Activated T-helper 17 cell treated with anti-CD3 and anti-CD28 coated beads, Interleukin-2, amount 50 U/mL, for 72 hours (primary cell): ENCODE results near the gene COL25A1. TPM values are rescaled to one million over a fixed set of nuclear protein-coding genes. Genes with fewer than 3 reads are reported as not detected.
"Not testable (repeated sequence)": the region's sequence is repeated elsewhere in the genome, so short reads cannot be mapped to it uniquely, and the experiment has no call there.

Experiments
- ATAC-seq: fragments of 150-1000 bp; cut with Tn5 transposase; replicated peaks from 2 replicates; pipeline ENCODE4 v1.10.0; 2021; ENCODE audit warnings: mild to moderate bottlenecking, moderate library complexity
- H3K27ac Mint-ChIP-seq: one replicate; pipeline ENCODE4 v1.8.0; 2022; ENCODE audit warnings: mixed read lengths
- H3K27me3 Mint-ChIP-seq: one replicate; pipeline ENCODE4 v1.8.0; 2022; ENCODE audit warnings: mixed read lengths
- H3K36me3 Mint-ChIP-seq: one replicate; pipeline ENCODE4 v1.8.0; 2022; ENCODE audit warnings: low read depth, mild to moderate bottlenecking, mixed read lengths
- H3K4me1 Mint-ChIP-seq: one replicate; pipeline ENCODE4 v1.8.0; 2022; ENCODE audit warnings: mixed read lengths
- H3K4me3 Mint-ChIP-seq: one replicate; pipeline ENCODE4 v1.8.0; 2022; ENCODE audit warnings: mild to moderate bottlenecking, mixed read lengths
- H3K9me3 Mint-ChIP-seq: one replicate; pipeline ENCODE4 v1.8.0; 2022; ENCODE audit warnings: mixed read lengths
- total RNA-seq, 2 donors: library from RNA; stranded (reverse); gene quantifications; one replicate each; pipeline ENCODE4 v1.2.3, GENCODE V29; 2022

COL25A1 gene
- total RNA-seq, 2 donors from 2014 or later: 0.08 TPM; not detected in 1

DNA sequence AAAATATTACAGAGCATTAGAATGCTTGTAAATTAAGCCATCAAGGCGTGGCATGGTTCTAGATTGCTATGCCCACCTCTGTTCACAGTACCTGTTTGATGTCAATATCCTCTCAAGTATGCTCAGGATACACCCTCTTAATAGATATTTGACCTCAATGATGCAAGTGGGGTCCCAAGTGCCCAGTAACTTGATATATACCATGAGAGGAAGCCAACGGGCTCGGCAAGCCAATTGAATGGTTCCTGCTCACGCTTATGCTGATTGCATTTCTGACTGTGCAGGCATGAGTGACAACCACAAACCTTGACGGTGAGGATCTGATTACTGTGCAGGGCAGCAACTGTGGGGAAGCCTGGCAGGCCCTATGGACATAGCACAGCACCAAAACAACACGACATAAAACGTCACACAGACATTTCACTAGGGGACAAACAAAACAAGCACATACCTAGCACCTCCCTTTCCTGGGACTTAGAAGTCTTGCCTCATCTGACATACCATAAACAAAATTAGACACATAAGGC is 360.5 kb downstream of the COL25A1 start:
- Mint-ChIP-seq H3K4me3 (no peak overlapping the region), H3K9me3 (no peaks in the 10 kb centered on the region), H3K27ac (no peak overlapping the region), H3K27me3 (peaks cover 5% of the 10 kb centered on the region), H3K36me3 (no peaks in the 10 kb centered on the region), H3K4me1 (no peaks in the 10 kb centered on the region)
- no peak for ATAC-seq

DNA sequence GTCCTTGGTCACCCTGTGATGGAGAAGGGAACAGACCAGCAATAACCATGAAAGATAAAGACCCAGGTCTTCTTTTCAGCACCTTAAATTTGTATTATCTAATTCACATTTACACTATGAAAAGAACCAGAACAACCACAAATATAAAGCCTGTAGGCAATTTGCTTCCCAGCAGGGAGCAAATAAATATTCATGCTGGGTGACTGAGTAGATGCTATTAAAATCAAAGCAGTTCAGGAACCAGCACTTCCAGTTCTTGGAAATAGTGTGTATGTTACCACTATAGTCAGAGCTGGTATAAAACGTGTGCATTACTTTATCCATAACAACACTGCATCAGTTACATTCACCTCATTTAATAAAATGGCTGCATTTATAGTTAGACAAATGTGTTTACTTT is 361.8 kb downstream of the COL25A1 start:
- Mint-ChIP-seq H3K4me1 (no peaks in the 10 kb centered on the region), H3K4me3 (no peak overlapping the region), H3K9me3 (no peaks in the 10 kb centered on the region), H3K36me3 (no peaks in the 10 kb centered on the region), H3K27ac (no peak overlapping the region), H3K27me3 (peaks cover 5% of the 10 kb centered on the region)
- no peak for ATAC-seq

DNA sequence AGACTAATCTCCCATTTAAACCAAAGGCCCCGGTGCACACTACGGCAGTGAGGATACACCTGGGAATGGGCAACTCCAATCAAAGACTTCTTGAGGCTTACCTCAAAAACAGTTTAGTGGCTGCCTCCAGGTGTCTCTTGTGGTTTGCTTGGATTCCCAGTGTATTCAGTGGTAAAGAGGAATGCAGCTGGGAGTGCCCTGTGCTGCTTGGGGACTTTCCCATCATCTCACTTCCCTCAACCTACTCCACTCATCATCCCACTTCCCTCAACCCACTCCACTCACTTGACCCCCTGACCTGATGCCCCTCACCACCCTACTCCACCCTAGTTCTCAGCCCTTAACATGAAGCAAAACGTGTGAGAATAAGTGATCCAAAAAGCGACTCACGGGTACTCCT is 362.3 kb downstream of the COL25A1 start:
- no peaks in the 10 kb centered on the region for H3K36me3 Mint-ChIP-seq
- H3K4me3 Mint-ChIP-seq: no peak overlapping the region

DNA sequence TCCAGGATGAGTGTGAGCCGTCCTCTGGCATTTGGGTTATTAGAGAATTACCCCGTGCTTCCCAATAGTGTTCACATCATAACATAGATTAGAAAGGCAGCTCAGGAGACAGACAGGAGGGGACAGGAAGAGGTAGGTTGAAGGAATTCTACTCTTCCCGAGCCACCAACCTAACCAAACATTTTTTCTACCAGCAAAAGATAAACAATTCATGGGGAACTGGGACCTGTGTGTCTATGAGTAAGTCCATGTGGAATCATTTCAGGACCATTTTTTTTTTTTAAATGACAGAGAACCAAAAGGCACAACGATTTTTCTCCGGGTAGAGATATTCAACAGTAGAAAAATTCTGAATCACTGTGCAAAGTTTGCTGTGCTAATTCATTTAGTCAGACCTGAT is 365.4 kb downstream of the COL25A1 start:
- Mint-ChIP-seq H3K27me3 (peaks cover 2% of the 10 kb centered on the region), H3K9me3 (no peaks in the 10 kb centered on the region), H3K4me1 (no peaks in the 10 kb centered on the region), H3K27ac (no peak overlapping the region), H3K36me3 (no peaks in the 10 kb centered on the region), H3K4me3 (no peak overlapping the region)
- no peak for ATAC-seq

More for the DNA sequence above, 362.3 kb downstream of the COL25A1 start:
- no peak for ATAC-seq
- no peak overlapping the region for H3K27ac Mint-ChIP-seq
- H3K4me1 Mint-ChIP-seq: no peaks in the 10 kb centered on the region
- no peaks in the 10 kb centered on the region for H3K9me3 Mint-ChIP-seq
- peaks cover 5% of the 10 kb centered on the region for H3K27me3 Mint-ChIP-seq

DNA sequence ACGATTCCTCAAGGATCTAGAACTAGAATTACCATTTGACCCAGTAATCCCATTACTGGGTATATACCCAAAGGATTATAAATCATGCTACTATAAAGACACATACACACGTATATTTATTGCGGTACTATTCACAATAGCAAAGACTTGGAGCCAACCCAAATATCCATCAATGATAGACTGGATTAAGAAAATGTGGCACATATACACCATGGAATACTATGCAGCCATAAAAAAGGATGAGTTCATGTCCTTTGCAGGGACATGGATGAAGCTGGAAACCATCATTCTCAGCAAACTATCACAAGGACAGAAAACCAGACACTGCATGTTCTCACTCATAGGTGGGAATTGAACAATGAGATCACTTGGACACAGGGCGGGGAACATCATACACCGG is 368.5 kb downstream of the COL25A1 start:
- not testable (repeated sequence) for H3K27me3 Mint-ChIP-seq, H3K9me3 Mint-ChIP-seq, H3K4me3 Mint-ChIP-seq, ATAC-seq, H3K27ac Mint-ChIP-seq, H3K36me3 Mint-ChIP-seq, H3K4me1 Mint-ChIP-seq

DNA sequence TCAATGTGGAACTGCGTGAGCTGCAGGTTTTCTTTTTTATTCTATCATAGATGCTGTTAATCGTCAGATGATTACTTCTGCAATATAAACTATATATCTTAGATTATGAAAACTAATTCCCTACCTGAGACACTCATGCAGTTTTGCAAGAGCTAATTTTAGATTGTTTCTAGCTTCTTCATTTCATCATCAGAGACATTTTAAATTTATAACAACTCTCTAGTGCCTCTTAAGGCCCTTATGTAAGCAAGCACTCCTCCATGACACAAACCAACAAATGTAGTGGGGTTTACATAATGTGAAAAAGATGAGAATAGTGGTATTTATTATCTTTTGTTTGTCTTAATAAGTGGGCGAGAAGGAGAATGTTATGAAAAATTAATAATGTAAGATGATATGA is 369.4 kb downstream of the COL25A1 start:
- Mint-ChIP-seq H3K9me3 (no peaks in the 10 kb centered on the region), H3K27me3 (peaks cover 6% of the 10 kb centered on the region), H3K27ac (no peak overlapping the region), H3K4me1 (no peaks in the 10 kb centered on the region), H3K36me3 (no peaks in the 10 kb centered on the region), H3K4me3 (no peak overlapping the region)
- no peak for ATAC-seq

DNA sequence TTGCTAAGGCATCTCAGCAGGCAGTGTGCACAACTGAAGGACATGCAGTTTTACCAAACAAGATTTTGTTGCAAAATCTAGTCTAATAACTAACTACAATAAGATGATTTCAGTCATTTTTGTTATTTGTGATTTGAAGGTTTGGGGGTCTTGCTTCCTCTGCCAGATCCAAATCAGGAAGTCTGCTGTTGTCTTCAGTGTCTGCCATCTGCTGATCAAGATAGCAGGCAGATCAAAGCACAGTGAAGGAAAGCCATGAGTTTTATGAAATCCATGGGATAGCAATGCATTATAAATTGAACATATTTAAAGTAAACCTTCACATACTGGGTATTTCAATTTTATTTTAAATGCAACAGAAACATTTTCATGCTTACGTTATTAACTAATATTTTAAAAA is 370.5 kb downstream of the COL25A1 start:
- Mint-ChIP-seq H3K27ac (no peak overlapping the region), H3K4me3 (no peak overlapping the region), H3K9me3 (no peaks in the 10 kb centered on the region), H3K36me3 (no peaks in the 10 kb centered on the region), H3K4me1 (no peaks in the 10 kb centered on the region), H3K27me3 (peaks cover 6% of the 10 kb centered on the region)
- no peak for ATAC-seq

DNA sequence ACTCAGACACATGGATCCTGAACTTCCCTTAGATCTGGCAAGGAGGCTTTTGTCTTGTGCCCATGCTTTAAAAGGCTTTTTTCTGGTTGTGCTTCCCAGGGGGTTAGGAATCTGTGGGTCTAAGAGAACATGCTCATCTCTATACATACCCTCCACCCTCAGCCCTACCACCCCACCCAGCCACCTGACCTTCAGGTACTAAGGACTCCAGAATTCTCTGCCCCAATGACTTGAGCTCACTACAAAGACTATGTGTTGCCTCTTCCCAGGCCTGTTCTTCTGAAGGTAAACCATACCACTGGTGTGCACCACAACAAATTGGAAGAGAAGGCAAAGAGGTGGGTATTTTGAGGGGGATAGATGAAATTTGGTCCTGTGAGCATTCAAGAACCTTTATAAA is 372.3 kb downstream of the COL25A1 start:
- no peak for ATAC-seq
- Mint-ChIP-seq H3K4me1 (no peaks in the 10 kb centered on the region), H3K27me3 (peaks cover 8% of the 10 kb centered on the region), H3K36me3 (no peaks in the 10 kb centered on the region), H3K27ac (no peak overlapping the region), H3K4me3 (no peak overlapping the region), H3K9me3 (no peaks in the 10 kb centered on the region)

DNA sequence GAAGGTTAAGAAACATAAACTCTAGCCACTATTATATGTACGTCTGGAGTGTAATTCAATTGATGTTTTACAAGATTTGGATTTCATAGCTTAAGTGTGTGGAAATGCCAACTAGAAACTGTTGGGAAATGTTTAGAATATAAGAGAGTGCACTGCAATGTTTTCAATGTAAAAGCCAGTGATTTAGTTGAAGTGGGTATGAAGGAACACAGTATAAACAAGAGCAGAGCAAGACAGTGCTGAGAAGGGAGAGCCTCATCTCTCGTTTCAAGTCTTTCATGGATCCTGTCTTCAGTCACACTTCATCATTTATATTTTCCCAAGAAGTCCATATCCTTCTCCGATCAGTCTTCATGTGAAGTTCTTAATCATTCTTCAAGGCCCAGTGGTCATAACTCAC is 375.7 kb downstream of the COL25A1 start:
- H3K4me3 Mint-ChIP-seq: no peak overlapping the region
- H3K4me1 Mint-ChIP-seq: no peaks in the 10 kb centered on the region
- H3K27me3 Mint-ChIP-seq: peaks cover 9% of the 10 kb centered on the region
- ATAC-seq: no peak
- no peak overlapping the region for H3K27ac Mint-ChIP-seq
- H3K36me3 Mint-ChIP-seq: no peaks in the 10 kb centered on the region
- H3K9me3 Mint-ChIP-seq: no peaks in the 10 kb centered on the region

DNA sequence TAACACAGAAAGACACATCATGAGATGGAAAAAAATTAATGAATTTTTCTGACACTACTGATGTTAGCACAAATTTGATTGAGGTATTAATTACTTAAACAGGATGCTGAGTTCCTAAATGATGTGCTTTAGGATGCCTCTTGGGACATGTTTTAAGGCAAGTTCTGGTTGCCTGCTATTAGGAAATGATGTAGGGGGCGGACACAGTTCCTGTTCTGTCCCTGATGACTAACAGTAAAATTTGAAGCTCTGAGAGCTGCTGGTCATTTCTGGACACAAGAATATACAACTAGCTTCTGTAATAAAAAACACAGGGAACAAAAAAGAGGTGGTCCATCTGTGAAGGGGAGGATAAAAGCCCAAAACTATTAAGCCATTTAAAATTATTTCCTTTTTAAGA is 376.4 kb downstream of the COL25A1 start:
- H3K36me3 Mint-ChIP-seq: no peaks in the 10 kb centered on the region
- H3K4me3 Mint-ChIP-seq: no peak overlapping the region
- H3K27me3 Mint-ChIP-seq: peaks cover 10% of the 10 kb centered on the region
- ATAC-seq: no peak
- H3K4me1 Mint-ChIP-seq: no peaks in the 10 kb centered on the region
- H3K27ac Mint-ChIP-seq: no peak overlapping the region
- H3K9me3 Mint-ChIP-seq: no peaks in the 10 kb centered on the region

DNA sequence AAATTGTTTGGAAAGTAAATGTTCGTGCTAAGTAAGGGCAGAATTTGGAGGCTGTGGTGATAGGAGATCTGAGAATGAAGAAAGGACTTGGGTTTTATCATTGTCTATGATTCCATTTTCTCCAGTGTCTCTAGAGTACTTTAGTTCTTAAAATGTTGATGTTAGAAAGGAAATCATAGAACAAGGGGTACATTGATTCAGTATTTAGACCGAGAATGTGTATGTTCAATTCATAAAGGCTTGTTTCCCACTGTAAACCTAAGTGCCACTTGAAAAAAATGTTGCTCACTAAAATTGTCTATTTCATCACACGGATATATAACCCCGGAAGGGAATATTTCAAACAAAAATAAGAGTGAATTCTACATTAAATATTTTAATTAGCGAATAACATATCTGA is 380.3 kb downstream of the COL25A1 start:
- no peaks in the 10 kb centered on the region for H3K9me3 Mint-ChIP-seq
- no peak overlapping the region for H3K27ac Mint-ChIP-seq
- H3K27me3 Mint-ChIP-seq: peaks cover 8% of the 10 kb centered on the region
- H3K4me1 Mint-ChIP-seq: no peaks in the 10 kb centered on the region
- no peaks in the 10 kb centered on the region for H3K36me3 Mint-ChIP-seq
- no peak for ATAC-seq
- no peak overlapping the region for H3K4me3 Mint-ChIP-seq

DNA sequence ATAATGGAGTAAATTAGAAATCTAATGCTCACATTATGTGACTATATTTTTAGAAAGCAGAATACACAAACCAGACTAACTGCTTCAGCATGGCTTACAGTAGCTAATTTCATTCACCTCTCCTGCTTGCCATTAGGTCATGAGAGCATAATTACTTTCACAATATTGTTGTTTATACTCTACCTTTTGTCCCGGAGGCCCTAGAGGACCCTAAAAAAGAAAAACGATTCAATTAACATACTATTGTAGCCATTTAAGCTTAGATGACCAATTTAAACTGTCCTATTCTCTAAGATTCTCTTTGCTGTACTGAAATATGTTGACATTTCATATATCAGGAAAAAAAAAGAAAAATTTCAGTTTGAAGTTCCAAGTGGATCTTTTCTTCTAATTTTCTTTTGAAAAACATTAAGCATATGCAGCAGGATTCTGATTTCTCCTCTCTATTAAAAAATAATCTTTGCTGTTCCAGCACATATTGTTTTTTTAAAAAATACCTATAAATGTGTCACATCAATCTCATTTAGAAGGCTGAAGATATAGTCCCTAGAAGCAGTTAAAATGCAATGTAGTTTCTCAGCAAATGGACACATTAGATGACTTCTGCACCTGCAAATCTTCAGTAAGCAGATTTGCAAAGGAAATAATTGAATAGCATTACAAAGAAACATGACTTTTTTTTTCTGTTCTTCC is 381.9 kb downstream of the COL25A1 start:
- Mint-ChIP-seq H3K27me3 (peaks cover 12% of the 10 kb centered on the region), H3K4me3 (no peak overlapping the region), H3K27ac (no peak overlapping the region), H3K4me1 (no peaks in the 10 kb centered on the region), H3K36me3 (no peaks in the 10 kb centered on the region), H3K9me3 (no peaks in the 10 kb centered on the region)
- ATAC-seq: no peak

DNA sequence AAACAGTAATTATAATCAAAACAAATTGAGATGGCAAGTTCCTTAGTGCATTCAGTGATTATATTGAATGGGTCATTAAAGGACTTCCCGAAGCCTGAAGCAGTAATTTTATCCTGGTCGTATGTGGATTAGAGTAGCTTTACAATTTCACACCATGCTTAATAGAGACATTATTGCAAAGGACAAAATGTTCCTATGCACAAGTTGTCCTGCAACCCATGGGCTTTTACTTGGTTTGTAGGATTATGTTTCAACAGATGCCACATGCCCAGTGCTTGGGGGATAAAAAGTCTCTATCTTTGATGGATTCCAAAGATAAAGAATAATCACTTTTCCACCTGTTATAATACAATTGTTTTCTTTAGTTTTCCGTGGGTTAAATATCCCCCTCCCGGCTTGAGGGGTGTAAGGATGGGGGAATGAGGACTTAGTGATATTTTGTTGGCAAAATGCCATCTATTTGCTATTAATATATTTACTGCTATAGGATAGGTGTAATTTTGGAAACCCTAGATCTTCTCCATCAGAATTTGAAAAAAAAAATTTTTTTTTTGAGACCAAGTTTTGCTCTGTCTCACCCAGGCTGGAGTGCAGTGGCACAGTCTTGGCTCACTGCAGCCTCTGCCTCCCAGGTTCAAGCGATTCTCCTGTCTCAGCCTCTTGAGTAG is 383.1 kb downstream of the COL25A1 start:
- ATAC-seq: no peak
- H3K27me3 Mint-ChIP-seq: peaks cover 7% of the 10 kb centered on the region
- no peaks in the 10 kb centered on the region for H3K4me1 Mint-ChIP-seq
- H3K27ac Mint-ChIP-seq: no peak overlapping the region
- no peak overlapping the region for H3K4me3 Mint-ChIP-seq
- no peaks in the 10 kb centered on the region for H3K36me3 Mint-ChIP-seq
- H3K9me3 Mint-ChIP-seq: no peaks in the 10 kb centered on the region

DNA sequence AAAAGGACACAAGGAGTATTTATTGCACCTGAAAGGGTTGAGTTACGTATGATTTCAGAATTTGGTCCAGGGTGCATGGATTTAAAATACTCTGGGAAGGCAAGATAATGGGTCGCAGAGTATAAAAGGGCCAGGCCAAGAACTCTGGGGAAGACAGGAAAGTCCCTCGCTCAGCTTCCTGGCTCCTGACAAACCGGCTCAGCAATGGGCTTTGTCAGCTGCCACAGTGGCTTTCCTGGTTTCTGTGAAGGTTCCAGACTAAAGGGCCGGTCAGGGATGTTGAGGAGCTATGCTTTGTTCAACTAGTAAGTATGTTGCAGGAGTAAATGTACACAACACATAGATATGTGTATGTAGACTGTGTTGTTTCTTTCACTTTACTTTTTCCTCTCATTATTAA is 385.2 kb downstream of the COL25A1 start:
- Mint-ChIP-seq H3K4me1 (no peaks in the 10 kb centered on the region), H3K9me3 (no peaks in the 10 kb centered on the region), H3K4me3 (no peak overlapping the region), H3K27ac (no peak overlapping the region), H3K36me3 (no peaks in the 10 kb centered on the region), H3K27me3 (peaks cover 14% of the 10 kb centered on the region)
- no peak for ATAC-seq

DNA sequence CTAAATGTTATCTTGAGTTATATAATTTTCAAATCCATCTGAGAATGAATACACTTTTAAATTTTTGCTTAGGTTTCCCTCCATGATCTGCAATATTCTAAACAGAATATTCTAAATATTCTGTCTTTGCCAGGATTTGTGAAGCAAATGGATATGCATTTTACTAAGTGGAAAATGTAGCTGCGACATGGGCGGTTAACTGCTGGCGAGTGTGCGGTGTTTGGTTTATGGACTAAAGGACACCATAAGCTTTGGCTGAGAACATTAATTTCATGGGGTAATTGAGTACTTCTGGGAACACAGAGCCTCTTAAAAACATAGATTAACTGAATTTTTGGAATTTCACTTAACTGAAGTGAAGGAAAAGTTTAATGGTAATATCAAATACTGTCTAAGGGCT is 385.8 kb downstream of the COL25A1 start:
- H3K9me3 Mint-ChIP-seq: no peaks in the 10 kb centered on the region
- no peak for ATAC-seq
- no peaks in the 10 kb centered on the region for H3K36me3 Mint-ChIP-seq
- no peaks in the 10 kb centered on the region for H3K4me1 Mint-ChIP-seq
- H3K27ac Mint-ChIP-seq: no peak overlapping the region
- H3K27me3 Mint-ChIP-seq: peaks cover 11% of the 10 kb centered on the region
- no peak overlapping the region for H3K4me3 Mint-ChIP-seq
